Endothelial cell of umbilical vein (primary cell): ENCODE measurements around the gene KLC3. TPM values are rescaled to one million over a fixed set of nuclear protein-coding genes. Genes with fewer than 3 reads are reported as not detected.

Source experiments
- BruUV-seq: library from RNA; stranded (reverse); fragments of 400-500 nt; replicated peaks from 2 replicates; lab custom pipeline; 2021; lab: Mats Ljungman, UMichigan
- CTCF ChIA-PET: fragments of 300-600, 350-600 bp; sonication (Branson Sonifier 250); formaldehyde crosslinking; loops from one replicate; lab custom pipeline; 2021; ENCODE audit warnings: antibody characterized with exemption, inconsistent platforms; lab: Charles Lee
- POLR2A ChIA-PET: fragments of 300-600, 350-600 bp; sonication (Branson Sonifier 250); formaldehyde crosslinking; loops from one replicate; lab custom pipeline; 2021; ENCODE audit warnings: antibody characterized with exemption, inconsistent platforms; lab: Charles Lee
- DNase-seq: peaks from one replicate; pipeline ENCODE4 v3.0.0-alpha.2; 2011; ENCODE audit warnings: low read depth, low spot score
- FAIRE-seq: peaks from 2 replicates; lab custom pipeline; 2011; peaks lifted over from hg19 to GRCh38; lab: Jason Lieb, UNC
- H2AFZ ChIP-seq: 2 replicates; pipeline ENCODE4 v1.6.0; 2012; ENCODE audit warnings: low read depth, low read length, control low read depth, inconsistent platforms
- H3K27ac ChIP-seq: 2 replicates; pipeline ENCODE4 v1.5.1; 2011; ENCODE audit warnings: low read depth, mild to moderate bottlenecking, control low read depth, low read length, moderate library complexity; ENCODE audit not compliant: insufficient read depth
- H3K27me3 ChIP-seq, 2 experiments: 2 replicates each; pipeline versions ENCODE4 v1.6.0 to v1.6.1; 2011; ENCODE audit warnings: low read length in 2 of 2, mixed read lengths in 1 of 2; ENCODE audit not compliant: control insufficient read depth in 2 of 2, insufficient read depth in 2 of 2
- H3K36me3 ChIP-seq, 2 experiments: 2 replicates in 1 of 2; 3 replicates in 1 of 2; pipeline ENCODE4 v1.5.1; 2011; ENCODE audit warnings: low read length in 2 of 2, mild to moderate bottlenecking in 1 of 2, moderate library complexity in 1 of 2; ENCODE audit not compliant: control insufficient read depth in 2 of 2, insufficient read depth in 2 of 2; ENCODE audit errors: extremely low read depth in 1 of 2
- H3K4me1 ChIP-seq: 3 replicates; pipeline ENCODE4 v1.5.1; 2011; ENCODE audit warnings: mild to moderate bottlenecking, low read length; ENCODE audit not compliant: control insufficient read depth, insufficient read depth; ENCODE audit errors: extremely low read depth
- H3K4me2 ChIP-seq: 2 replicates; pipeline ENCODE4 v1.6.1; 2011; ENCODE audit warnings: low read length, control low read depth, mixed read lengths; ENCODE audit not compliant: insufficient read depth
- H3K4me3 ChIP-seq, 3 experiments: fragments of 200-600 bp in 1 of 3; sonication (generic), shearing (Covaris generic) in 1 of 3; replicated peaks in 1 of 3; 2 replicates each; pipeline ENCODE4 v1.5.1; 2011 to 2016; ENCODE audit warnings: control low read depth in 3 of 3, low read length in 3 of 3, mild to moderate bottlenecking in 2 of 3, inconsistent platforms in 1 of 3, low read depth in 1 of 3, moderate library complexity in 1 of 3; ENCODE audit not compliant: insufficient read depth in 1 of 3
- H3K79me2 ChIP-seq: 2 replicates; pipeline ENCODE4 v1.6.0; 2012; ENCODE audit warnings: low read length, inconsistent platforms; ENCODE audit not compliant: control insufficient read depth, insufficient read depth
- H3K9ac ChIP-seq: replicated peaks from 2 replicates; pipeline ENCODE3; 2011; ENCODE audit warnings: low read length, control low read depth; ENCODE audit not compliant: insufficient read depth; ENCODE audit errors: extremely low read depth
- H3K9me1 ChIP-seq: replicated peaks from 3 replicates; pipeline ENCODE4 v1.6.0; 2011; ENCODE audit warnings: mild to moderate bottlenecking, low read length; ENCODE audit not compliant: control insufficient read depth, insufficient read depth; ENCODE audit errors: extremely low read depth
- H3K9me3 ChIP-seq: replicated peaks from 2 replicates; pipeline ENCODE4 v1.5.1; 2012; ENCODE audit warnings: low read length, inconsistent platforms; ENCODE audit not compliant: control insufficient read depth, insufficient read depth
- H4K20me1 ChIP-seq: replicated peaks from 2 replicates; pipeline ENCODE3; 2011; ENCODE audit warnings: mild to moderate bottlenecking, low read length; ENCODE audit not compliant: control insufficient read depth, insufficient read depth; ENCODE audit errors: extremely low read depth
- CTCF ChIP-seq, 2 donors: IDR thresholded peaks; 1 replicate in 1 of 2; 2 replicates in 1 of 2; pipeline ENCODE4 v1.5.1; 2011; ENCODE audit warnings: low read length in 2 of 2, mild to moderate bottlenecking in 2 of 2, moderate library complexity in 2 of 2, control low read depth in 1 of 2, inconsistent platforms in 1 of 2, low read depth in 1 of 2; ENCODE audit not compliant: insufficient read depth in 1 of 2; ENCODE audit errors: extremely low read depth in 1 of 2
- EZH2 ChIP-seq: IDR thresholded peaks from 2 replicates; pipeline ENCODE4 v1.6.1; 2012; ENCODE audit warnings: borderline replicate concordance, low read depth, mild to moderate bottlenecking, moderate library complexity, low read length, inconsistent platforms; ENCODE audit not compliant: severe bottlenecking
- FOS ChIP-seq: IDR thresholded peaks from 2 replicates; pipeline ENCODE4 v1.6.1; 2011; ENCODE audit warnings: mild to moderate bottlenecking, low read length, moderate library complexity, borderline replicate concordance; ENCODE audit not compliant: insufficient read depth
- GATA2 ChIP-seq: IDR thresholded peaks from 2 replicates; pipeline ENCODE4 v1.7.0; 2011; ENCODE audit warnings: low read depth, mild to moderate bottlenecking, moderate library complexity, mixed read lengths, low read length; ENCODE audit not compliant: insufficient read length, insufficient read depth
- JUN ChIP-seq: IDR thresholded peaks from 2 replicates; pipeline ENCODE4 v1.6.1; 2011; ENCODE audit warnings: borderline replicate concordance, low read depth; ENCODE audit not compliant: insufficient read length, insufficient read depth
- MAX ChIP-seq: IDR thresholded peaks from 2 replicates; pipeline ENCODE4 v1.6.1; 2011; ENCODE audit not compliant: insufficient read depth, insufficient read length
- MYC ChIP-seq: IDR thresholded peaks from one replicate; pipeline ENCODE4 v1.6.1; 2011; ENCODE audit warnings: mild to moderate bottlenecking, low read depth, low read length
- POLR2A ChIP-seq: IDR thresholded peaks from 2 replicates; pipeline ENCODE4 v1.6.1; 2012; ENCODE audit warnings: low read depth, mild to moderate bottlenecking, control low read depth, low read length
- POLR2AphosphoS5 ChIP-seq: IDR thresholded peaks from 2 replicates; pipeline ENCODE4 v1.6.1; 2012; ENCODE audit warnings: low read depth, mild to moderate bottlenecking, control low read depth, low read length, moderate library complexity; ENCODE audit not compliant: insufficient read depth
- dilution Hi-C: fragments of 300-500 bp; cut with MboI; formaldehyde crosslinking; loops from one replicate; pipeline ENCODE4 v1.15.0; 2019; ENCODE audit warnings: low sequenced_read_pairs; ENCODE audit not compliant: extremely low pct_ligation_motif_present
- intact Hi-C: fragments of 100-400 bp; cut with micrococcal nuclease; formaldehyde crosslinking; loops from one replicate; pipeline ENCODE4 v1.10.0; 2022
- polyA plus RNA-seq, 4 experiments: library from polyadenylated mRNA; depleted of rRNA in 3 of 4; stranded (reverse) in 3 of 4; unstranded in 1 of 4; fragments of >200 nt; gene quantifications; 2 replicates each; pipeline versions ENCODE4 v1.2.1 to v1.2.3, GENCODE V29; 2011 to 2012; ENCODE audit warnings: missing spikeins in 1 of 4
- total RNA-seq: library from RNA; stranded (reverse); gene quantifications from 2 replicates; pipeline ENCODE4 v1.2.3, GENCODE V29; 2021

Gene KLC3
- total and polyA plus RNA-seq, 2 donors (not counting 3 experiments of a cell fraction or from before 2014, with no cell fraction given), result not detected

- H3K4me2 ChIP-seq, result no peak overlapping the region
- no peak overlapping the region for H3K4me3 ChIP-seq
- peaks cover 7 to 46% of the 10 kb centered on the region in 2 experiments for H3K36me3 ChIP-seq
- H3K79me2 ChIP-seq, result no peaks in the 10 kb centered on the region
- no peaks in the 10 kb centered on the region for H3K9me3 ChIP-seq
- no peak overlapping the region for H3K9ac ChIP-seq
- CTCF ChIA-PET, result no interaction called here
- H3K27me3 ChIP-seq, result no peaks in the 10 kb centered on the region
- H3K9me1 ChIP-seq, result no peaks in the 10 kb centered on the region
- intact Hi-C loops (no loop called here), dilution Hi-C loops (no loop called here)
- H2AFZ ChIP-seq, result no peak overlapping the region
- DNase-seq, result no peak
- no peak overlapping the region for H3K27ac ChIP-seq
- TF ChIP-seq EZH2 (no peak), POLR2AphosphoS5 (no peak), POLR2A (no peak), FOS (no peak), GATA2 (no peak), MAX (no peak), MYC (no peak)
- H3K4me1 ChIP-seq, result no peaks in the 10 kb centered on the region
- no peak for FAIRE-seq
- POLR2A ChIA-PET, result no interaction called here
- no TSS peak for BruUV-seq
- no peaks in the 10 kb centered on the region for H4K20me1 ChIP-seq
Observed at GRCh38 chr19:45354241-45354842, 13.8 kb downstream of the KLC3 start.

DNA sequence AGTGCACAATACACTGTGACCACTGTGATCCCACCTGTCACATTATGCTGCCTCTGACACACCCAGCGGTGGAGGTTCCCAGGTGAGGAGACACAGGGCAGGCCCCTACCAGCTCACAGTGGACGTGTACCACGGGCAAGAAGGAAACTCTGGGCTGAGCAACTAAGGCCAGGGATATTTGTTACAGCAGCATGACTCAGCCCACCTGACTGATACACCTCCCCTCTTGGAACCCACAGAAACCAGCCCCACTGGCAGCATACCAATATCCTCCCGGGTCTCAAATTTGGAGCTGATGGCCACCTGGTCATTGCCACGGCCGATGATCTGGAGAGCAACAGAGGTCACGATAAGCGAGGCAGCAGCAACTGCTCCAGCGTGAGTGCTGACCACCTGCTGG lies 14.9 kb downstream of the KLC3 start:
- no TSS peak for BruUV-seq
- Histone ChIP-seq H2AFZ (no peak overlapping the region), H3K9me1 (no peaks in the 10 kb centered on the region), H3K9ac (no peak overlapping the region), H3K4me3 (no peak overlapping the region), H3K27ac (no peak overlapping the region), H3K4me1 (no peaks in the 10 kb centered on the region), H3K36me3 (peaks cover 7 to 46% of the 10 kb centered on the region in 2 experiments), H3K9me3 (no peaks in the 10 kb centered on the region), H3K27me3 (no peaks in the 10 kb centered on the region), H4K20me1 (no peaks in the 10 kb centered on the region), H3K4me2 (no peak overlapping the region), H3K79me2 (no peaks in the 10 kb centered on the region)
- intact Hi-C loops, result no loop called here
- ChIA-PET POLR2A (no interaction called here), CTCF (no interaction called here)
- TF ChIP-seq POLR2A (no peak), GATA2 (no peak), MYC (no peak), MAX (no peak), POLR2AphosphoS5 (no peak), EZH2 (no peak), CTCF (IDR thresholded peaks at IDR 0.05; ENCODE audit: extremely low read depth in 1 of 2, insufficient read depth in 1 of 2, low read depth in 1 of 2, low read length in 2 of 2) (no peak), FOS (no peak), JUN (no peak)
- FAIRE-seq, result no peak
- DNase-seq, result no peak
- dilution Hi-C loops, result no loop called here
